Activated CD8-positive, alpha-beta T cell treated with anti-CD3 and anti-CD28 coated beads for 36 hours (primary cell): ENCODE data around the gene NME8. TPM values are rescaled to one million over a fixed set of nuclear protein-coding genes. Genes with fewer than 3 reads are reported as not detected.
A peak's percentile ranks its signal among the peaks of the same experiment; 100 is the strongest.

Experiments
- ATAC-seq: fragments of 200-7000 bp; cut with Tn5 transposase; one replicate; pipeline ENCODE4 v1.10.0; 2021; ENCODE audit warnings: mild to moderate bottlenecking, moderate library complexity
- CTCF ChIA-PET: fragments of 350-600 bp; sonication (Branson Sonifier 250); formaldehyde crosslinking; loops from one replicate; lab custom pipeline; 2021; ENCODE audit warnings: antibody characterized with exemption; lab: Charles Lee
- POLR2A ChIA-PET: fragments of 350-600 bp; sonication (Branson Sonifier 250); formaldehyde crosslinking; loops from one replicate; lab custom pipeline; 2021; ENCODE audit warnings: antibody characterized with exemption; lab: Charles Lee
- DNase-seq: peaks from one replicate; pipeline ENCODE4 v3.0.0-alpha.2; 2020
- H3K27ac Mint-ChIP-seq: one replicate; pipeline ENCODE4 v1.8.0; 2021; ENCODE audit warnings: mild to moderate bottlenecking, mixed read lengths
- H3K27me3 Mint-ChIP-seq: one replicate; pipeline ENCODE4 v1.8.0; 2021; ENCODE audit warnings: mixed read lengths
- H3K36me3 Mint-ChIP-seq: one replicate; pipeline ENCODE4 v1.8.0; 2021; ENCODE audit warnings: low read depth, mixed read lengths
- H3K4me1 Mint-ChIP-seq: one replicate; pipeline ENCODE4 v1.8.0; 2021; ENCODE audit warnings: low read depth, mixed read lengths
- H3K4me3 Mint-ChIP-seq: one replicate; pipeline ENCODE4 v1.8.0; 2021; ENCODE audit warnings: mild to moderate bottlenecking, moderate library complexity, mixed read lengths
- H3K9me3 Mint-ChIP-seq: one replicate; pipeline ENCODE4 v1.8.0; 2021; ENCODE audit warnings: mixed read lengths
- intact Hi-C: fragments of 100-400 bp; cut with micrococcal nuclease; formaldehyde crosslinking; loops from one replicate; pipeline ENCODE4 v1.10.0; 2022
- total RNA-seq, 2 experiments: library from RNA; stranded (reverse); gene quantifications; one replicate each; pipeline ENCODE4 v1.2.3, GENCODE V29; 2021
- TF ChIP-seq, protein P1 (sequence below): fragments of 200-600 bp; IDR thresholded peaks from one replicate; pipeline ENCODE4 v1.8.0; 2022; ENCODE audit warnings: antibody characterized with exemption, mild to moderate bottlenecking

Gene NME8
- total RNA-seq, 2 experiments from 2014 or later = not detected

DNA sequence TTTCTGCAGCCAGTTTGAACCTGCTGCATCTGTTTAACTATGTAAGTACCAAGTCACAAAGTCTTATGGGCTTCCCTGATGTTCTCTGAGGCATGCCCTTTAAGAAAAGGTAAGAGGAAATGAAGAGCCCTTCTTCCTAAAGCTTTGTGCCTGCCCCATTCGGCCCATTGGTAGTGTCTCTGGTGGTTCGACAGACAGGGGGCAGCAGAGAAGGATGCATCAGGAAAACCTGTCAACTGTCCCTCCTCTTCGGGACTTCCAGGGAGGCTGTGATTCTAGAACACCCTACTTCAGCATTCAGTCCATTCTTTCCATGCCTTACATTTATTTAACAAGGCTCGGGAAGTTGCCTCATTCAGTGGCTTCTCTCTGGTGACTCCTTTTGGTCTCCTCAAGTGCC, 70.1 kb downstream of the NME8 start:
- Mint-ChIP-seq H3K4me1 (peaks cover 19% of the 10 kb centered on the region), H3K9me3 (no peaks in the 10 kb centered on the region), H3K36me3 (no peaks in the 10 kb centered on the region), H3K27me3 (peaks cover 72% of the 10 kb centered on the region), H3K27ac (no peak overlapping the region), H3K4me3 (no peak overlapping the region)
- TF ChIP-seq, protein P1, sequence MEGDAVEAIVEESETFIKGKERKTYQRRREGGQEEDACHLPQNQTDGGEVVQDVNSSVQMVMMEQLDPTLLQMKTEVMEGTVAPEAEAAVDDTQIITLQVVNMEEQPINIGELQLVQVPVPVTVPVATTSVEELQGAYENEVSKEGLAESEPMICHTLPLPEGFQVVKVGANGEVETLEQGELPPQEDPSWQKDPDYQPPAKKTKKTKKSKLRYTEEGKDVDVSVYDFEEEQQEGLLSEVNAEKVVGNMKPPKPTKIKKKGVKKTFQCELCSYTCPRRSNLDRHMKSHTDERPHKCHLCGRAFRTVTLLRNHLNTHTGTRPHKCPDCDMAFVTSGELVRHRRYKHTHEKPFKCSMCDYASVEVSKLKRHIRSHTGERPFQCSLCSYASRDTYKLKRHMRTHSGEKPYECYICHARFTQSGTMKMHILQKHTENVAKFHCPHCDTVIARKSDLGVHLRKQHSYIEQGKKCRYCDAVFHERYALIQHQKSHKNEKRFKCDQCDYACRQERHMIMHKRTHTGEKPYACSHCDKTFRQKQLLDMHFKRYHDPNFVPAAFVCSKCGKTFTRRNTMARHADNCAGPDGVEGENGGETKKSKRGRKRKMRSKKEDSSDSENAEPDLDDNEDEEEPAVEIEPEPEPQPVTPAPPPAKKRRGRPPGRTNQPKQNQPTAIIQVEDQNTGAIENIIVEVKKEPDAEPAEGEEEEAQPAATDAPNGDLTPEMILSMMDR = peak; percentile 20
- DNase-seq = no peak
- ATAC-seq = no peak
- POLR2A ChIA-PET = no interaction called here
- CTCF ChIA-PET = interaction anchor here (0.9 to 4.7 kb wide), 7 partner anchors 12 to 451 kb away, joined by 3 to 25 read pairs (median 9); no protein-coding TSS in a partner anchor
- intact Hi-C loops = no loop called here

DNA sequence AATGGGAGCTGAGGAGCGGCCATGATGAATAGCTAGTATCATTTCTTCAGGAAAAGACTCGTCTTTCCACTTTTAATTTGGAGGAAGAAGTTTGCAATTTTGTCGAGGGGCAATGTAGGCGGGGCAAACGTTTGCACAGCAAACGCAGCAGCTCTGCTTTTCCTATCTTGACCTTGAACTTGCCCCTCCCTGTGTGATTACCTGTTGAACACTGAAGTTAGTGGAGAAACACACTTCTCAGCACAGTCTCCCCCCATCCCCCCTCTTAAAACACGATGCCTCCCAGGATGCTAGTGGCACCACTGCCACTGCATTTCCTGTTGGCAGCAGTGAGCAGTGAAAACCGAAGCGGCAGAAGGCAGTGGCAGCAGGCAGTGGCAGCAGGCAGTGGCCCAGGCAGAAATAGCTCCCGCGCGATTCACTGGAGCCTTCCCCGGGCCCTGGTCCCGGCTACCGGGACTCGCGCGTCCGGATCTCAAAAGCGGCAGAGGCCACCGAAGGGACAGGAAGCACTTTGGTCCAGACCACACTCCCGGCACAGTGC, 72.0 kb downstream of the NME8 start, which contains the start of gene EPDR1:
TSS of gene EPDR1 (plus strand) at position 336 of the 544 bp plus-strand sequence. CDS start 300 bp downstream, outside the sequence.
- Mint-ChIP-seq H3K4me3 (peak within 1 kb of the TSS; percentile 76), H3K36me3 (no peaks in the 10 kb centered on the region), H3K27ac (peak within 1 kb of the TSS; percentile 68), H3K9me3 (no peaks in the 10 kb centered on the region), H3K27me3 (peaks cover 62% of the 10 kb centered on the region), H3K4me1 (peaks cover 19% of the 10 kb centered on the region)
- peak; percentile 75 for ATAC-seq
- DNase-seq = peak; percentile 67
- TF ChIP-seq, protein P1 = no peak
- ChIA-PET POLR2A (no interaction called here), CTCF (interaction anchor here (0.6 to 4.7 kb wide), 9 partner anchors 8 to 449 kb away, joined by 3 to 25 read pairs (median 3); no protein-coding TSS in a partner anchor)
- intact Hi-C loops = no loop called here

DNA sequence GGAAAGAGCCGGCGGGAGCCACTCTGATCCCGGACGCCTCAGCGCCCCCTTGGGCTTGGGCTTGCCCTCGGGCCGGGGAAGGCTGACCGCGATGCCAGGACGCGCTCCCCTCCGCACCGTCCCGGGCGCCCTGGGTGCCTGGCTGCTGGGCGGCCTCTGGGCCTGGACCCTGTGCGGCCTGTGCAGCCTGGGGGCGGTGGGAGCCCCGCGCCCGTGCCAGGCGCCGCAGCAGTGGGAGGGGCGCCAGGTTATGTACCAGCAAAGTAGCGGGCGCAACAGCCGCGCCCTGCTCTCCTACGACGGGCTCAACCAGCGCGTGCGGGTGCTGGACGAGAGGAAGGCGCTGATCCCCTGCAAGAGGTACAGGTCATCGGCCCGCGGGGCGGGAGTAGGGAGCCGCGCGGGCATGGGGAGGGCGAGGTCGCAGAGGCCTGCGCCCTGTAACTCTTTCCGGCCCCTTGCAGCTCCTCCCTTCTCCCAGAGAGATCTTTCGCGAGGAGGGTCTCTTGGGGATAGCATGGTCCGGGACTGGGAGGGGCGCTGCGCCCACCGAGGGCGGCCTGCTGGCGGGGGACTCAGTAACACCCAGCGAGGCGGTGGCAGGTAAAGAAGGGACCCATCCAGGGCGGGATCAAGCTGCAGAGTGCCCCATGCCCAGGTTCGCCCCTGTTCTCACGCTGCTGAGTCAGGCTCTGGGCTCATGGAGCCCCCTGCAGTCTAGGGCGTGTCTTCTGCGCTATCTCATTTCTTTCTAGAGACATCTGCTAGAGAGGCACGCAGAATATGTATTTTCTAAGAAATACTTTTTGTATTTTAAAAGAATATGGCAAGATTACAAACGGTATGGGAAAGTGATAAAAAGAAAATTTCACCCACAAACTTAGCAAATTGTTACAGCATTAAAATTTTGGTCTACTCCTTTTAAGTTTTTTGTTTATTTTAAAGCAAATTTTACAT, 72.7 kb downstream of the NME8 start:
- H3K27ac Mint-ChIP-seq = peak overlapping the region; percentile 36
- TF ChIP-seq, protein P1 = peak; percentile 11
- peak overlapping the region; percentile 76 for H3K4me3 Mint-ChIP-seq
- peaks cover 56% of the 10 kb centered on the region for H3K27me3 Mint-ChIP-seq
- H3K4me1 Mint-ChIP-seq = peaks cover 17% of the 10 kb centered on the region
- H3K9me3 Mint-ChIP-seq = peaks cover 3% of the 10 kb centered on the region
- ATAC-seq (peak; percentile 67), DNase-seq (peak; percentile 51)
- ChIA-PET CTCF (interaction anchor here (0.7 to 4.7 kb wide), 7 partner anchors 9 to 448 kb away, joined by 3 to 25 read pairs (median 4); no protein-coding TSS in a partner anchor), POLR2A (no interaction called here)
- no peaks in the 10 kb centered on the region for H3K36me3 Mint-ChIP-seq
- intact Hi-C loops = no loop called here

DNA sequence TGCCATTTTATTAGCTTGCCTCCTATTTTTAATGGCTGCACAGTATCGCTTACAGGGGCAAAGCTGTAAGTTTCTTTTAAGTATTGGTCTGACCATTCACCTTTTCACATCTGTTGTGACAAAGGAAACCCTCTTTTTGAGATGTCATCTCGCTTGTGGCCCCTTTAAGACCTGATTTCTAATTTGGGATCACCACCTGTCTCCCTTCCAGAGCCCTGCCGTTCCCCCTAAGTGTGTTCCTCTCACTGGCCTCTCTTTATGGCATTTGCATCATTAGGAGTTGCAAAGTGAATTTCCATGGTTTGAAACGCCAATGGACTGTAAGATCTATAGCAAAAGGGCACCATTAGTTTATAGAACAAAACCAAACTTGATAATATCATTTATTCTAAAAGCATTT, 73.5 kb downstream of the NME8 start:
- Mint-ChIP-seq H3K27me3 (peaks cover 54% of the 10 kb centered on the region), H3K36me3 (no peaks in the 10 kb centered on the region), H3K9me3 (peaks cover 4% of the 10 kb centered on the region), H3K4me1 (peaks cover 15% of the 10 kb centered on the region), H3K27ac (no peak overlapping the region), H3K4me3 (peak overlapping the region; percentile 76)
- CTCF ChIA-PET = interaction anchor here (4.7 kb wide), 1 partner anchor 448 kb away, joined by 25 read pairs; no protein-coding TSS in a partner anchor
- DNase-seq (no peak), ATAC-seq (no peak)
- intact Hi-C loops = no loop called here
- POLR2A ChIA-PET = interaction anchor here (0.5 kb wide), 1 partner anchor 173 kb away, joined by 4 read pairs; no protein-coding TSS in a partner anchor
- TF ChIP-seq, protein P1 = no peak
